ENCODE data around the gene ABCF3. TPM values are rescaled to one million over a fixed set of nuclear protein-coding genes. Genes with fewer than 3 reads are reported as not detected.

The ABCF3 gene
- total RNA-seq, 4 donors from 2014 or later, result 94.7 to 136 (median 125) TPM

- no peaks in the 10 kb centered on the region for H3K27me3 ChIP-seq
- no peaks in the 10 kb centered on the region for H3K9me3 ChIP-seq
- no peak overlapping the region for H3K27ac ChIP-seq
- DNase-seq, result no peak
- H3K4me1 ChIP-seq, result no peaks in the 10 kb centered on the region
- TF ChIP-seq CTCF (IDR thresholded peaks at IDR 0.05) (no peak), POLR2A (IDR thresholded peaks at IDR 0.05) (no peak)
- H3K4me3 ChIP-seq, result no peak overlapping the region
- H3K36me3 ChIP-seq, result peaks cover 0 to 74% (median 0%) of the 10 kb centered on the region in 3 donors
These were observed 8.1 kb downstream of the ABCF3 start for GRCh38 chr3:184193991-184194539.

GRCh38 chr3:184196536-184196935 lies 10.5 kb downstream of the ABCF3 start:
- peaks cover 0 to 50% (median 0%) of the 10 kb centered on the region in 3 donors for H3K36me3 ChIP-seq
- TF ChIP-seq CTCF (IDR thresholded peaks at IDR 0.05), result no peak
- TF ChIP-seq POLR2A (IDR thresholded peaks at IDR 0.05), result no peak
- no peak for DNase-seq

GRCh38 chr3:184198509-184198908 lies 12.5 kb downstream of the ABCF3 start:
- TF ChIP-seq POLR2A (IDR thresholded peaks at IDR 0.05) (no peak), CTCF (IDR thresholded peaks at IDR 0.05) (no peak)

More at GRCh38 chr3:184196536-184196935, 10.5 kb downstream of the ABCF3 start:
- H3K27ac ChIP-seq, result no peak overlapping the region
- H3K27me3 ChIP-seq, result no peaks in the 10 kb centered on the region
- H3K4me1 ChIP-seq, result no peaks in the 10 kb centered on the region
- no peaks in the 10 kb centered on the region for H3K9me3 ChIP-seq
- H3K4me3 ChIP-seq, result no peak overlapping the region

GRCh38 chr3:184200825-184201224 lies 14.8 kb downstream of the ABCF3 start:
- H3K4me3 ChIP-seq, result no peak overlapping the region
- H3K4me1 ChIP-seq, result no peaks in the 10 kb centered on the region
- DNase-seq, result no peak
- H3K36me3 ChIP-seq, result peaks cover 0 to 7% (median 0%) of the 10 kb centered on the region in 3 donors
- H3K27me3 ChIP-seq, result no peaks in the 10 kb centered on the region
- H3K27ac ChIP-seq, result no peak overlapping the region
- TF ChIP-seq POLR2A (IDR thresholded peaks at IDR 0.05) (no peak), CTCF (IDR thresholded peaks at IDR 0.05) (no peak)
- no peaks in the 10 kb centered on the region for H3K9me3 ChIP-seq

More at GRCh38 chr3:184198509-184198908, 12.5 kb downstream of the ABCF3 start:
- Histone ChIP-seq H3K4me3 (no peak overlapping the region), H3K36me3 (peaks cover 0 to 30% (median 0%) of the 10 kb centered on the region in 3 donors), H3K4me1 (no peaks in the 10 kb centered on the region), H3K9me3 (no peaks in the 10 kb centered on the region), H3K27me3 (no peaks in the 10 kb centered on the region), H3K27ac (no peak overlapping the region)
- no peak for DNase-seq

- Histone ChIP-seq H3K36me3 (no peaks in the 10 kb centered on the region), H3K4me3 (no peak overlapping the region), H3K9me3 (no peaks in the 10 kb centered on the region), H3K27ac (no peak overlapping the region), H3K27me3 (no peaks in the 10 kb centered on the region), H3K4me1 (no peaks in the 10 kb centered on the region)
- no peak for DNase-seq
- no peak for TF ChIP-seq CTCF (IDR thresholded peaks at IDR 0.05)
These were observed 17.5 kb downstream of the ABCF3 start for GRCh38 chr3:184203526-184203925.
